A673 (cell line): ENCODE data around the gene GK2. TPM values are rescaled to one million over a fixed set of nuclear protein-coding genes. Genes with fewer than 3 reads are reported as not detected.
A peak's percentile ranks its signal among the peaks of the same experiment; 100 is the strongest.

Experiments used
- BruUV-seq: library from RNA; stranded (reverse); fragments of 400-500 nt; replicated peaks from 2 replicates; lab custom pipeline; 2021; lab: Mats Ljungman, UMichigan
- CTCF ChIA-PET: fragments of 300-600 bp; sonication (Branson Sonifier 250); formaldehyde crosslinking; loops from one replicate; lab custom pipeline; 2022; ENCODE audit warnings: antibody characterized with exemption; lab: Charles Lee
- POLR2A ChIA-PET: fragments of 300-600 bp; sonication (Branson Sonifier 250); formaldehyde crosslinking; loops from one replicate; lab custom pipeline; 2022; ENCODE audit warnings: antibody characterized with exemption; ENCODE audit not compliant: low non-redundant PET; lab: Charles Lee
- DNase-seq: peaks from one replicate; pipeline ENCODE4 v3.0.0-alpha.2; 2015; ENCODE audit warnings: low spot score
- H3K27ac ChIP-seq: fragments of 200-600 bp; sonication (generic); 2 replicates; pipeline ENCODE4 v1.5.1; 2016; ENCODE audit warnings: mixed run types, low read depth, mild to moderate bottlenecking, mixed read lengths, antibody characterized with exemption, low read length; ENCODE audit not compliant: poor library complexity, severe bottlenecking
- H3K27me3 ChIP-seq: fragments of 200-600 bp; sonication (generic); replicated peaks from 2 replicates; pipeline ENCODE4 v1.6.1; 2017; ENCODE audit warnings: mixed run types, low read depth, mild to moderate bottlenecking, mixed read lengths, antibody characterized with exemption, low read length; ENCODE audit not compliant: insufficient read depth, poor library complexity
- H3K36me3 ChIP-seq: fragments of 200-600 bp; sonication (generic); 2 replicates; pipeline ENCODE4 v1.6.1; 2016; ENCODE audit warnings: mixed run types, mild to moderate bottlenecking, mixed read lengths, antibody characterized with exemption, low read length; ENCODE audit not compliant: insufficient read depth, poor library complexity, severe bottlenecking
- H3K4me1 ChIP-seq: fragments of 200-600 bp; sonication (generic); 2 replicates; pipeline ENCODE4 v1.6.1; 2017; ENCODE audit warnings: mixed run types, mild to moderate bottlenecking, mixed read lengths, antibody characterized with exemption, low read length; ENCODE audit not compliant: insufficient read depth, poor library complexity, severe bottlenecking
- H3K4me3 ChIP-seq: fragments of 200-600 bp; sonication (generic); 2 replicates; pipeline ENCODE4 v1.5.1; 2016; ENCODE audit warnings: low read depth, mixed run types, mild to moderate bottlenecking, mixed read lengths, low read length; ENCODE audit not compliant: poor library complexity, severe bottlenecking
- H3K9me3 ChIP-seq: fragments of 200-600 bp; sonication (generic); 2 replicates; pipeline ENCODE4 v1.6.1; 2016; ENCODE audit warnings: mixed run types, low read depth, mild to moderate bottlenecking, mixed read lengths, antibody characterized with exemption, low read length; ENCODE audit not compliant: poor library complexity, severe bottlenecking
- EZH2 ChIP-seq: fragments of 200-600 bp; sonication (generic); IDR thresholded peaks from 2 replicates; pipeline ENCODE4 v1.6.1; 2017; ENCODE audit warnings: borderline replicate concordance, low read depth, mild to moderate bottlenecking, mixed read lengths, antibody characterized with exemption, low read length; ENCODE audit not compliant: poor library complexity, severe bottlenecking
- intact Hi-C: fragments of 100-400 bp; cut with micrococcal nuclease; formaldehyde crosslinking; loops from one replicate; pipeline ENCODE4 v1.10.0; 2022; ENCODE audit not compliant: unreplicated experiment
- total RNA-seq: library from RNA; stranded (reverse); gene quantifications from 2 replicates; pipeline ENCODE4 v1.2.3, GENCODE V29; 2021
- TF ChIP-seq, protein P1 (sequence below): fragments of 300-800, 200-600 bp; sonication (generic); conservative IDR thresholded peaks from 2 replicates; pipeline ENCODE4 v1.5.1; 2017; ENCODE audit warnings: low read depth, mild to moderate bottlenecking, antibody characterized with exemption, low read length, moderate library complexity, mixed read lengths

The GK2 gene
- total RNA-seq, 1 experiment from 2014 or later = not detected

DNA sequence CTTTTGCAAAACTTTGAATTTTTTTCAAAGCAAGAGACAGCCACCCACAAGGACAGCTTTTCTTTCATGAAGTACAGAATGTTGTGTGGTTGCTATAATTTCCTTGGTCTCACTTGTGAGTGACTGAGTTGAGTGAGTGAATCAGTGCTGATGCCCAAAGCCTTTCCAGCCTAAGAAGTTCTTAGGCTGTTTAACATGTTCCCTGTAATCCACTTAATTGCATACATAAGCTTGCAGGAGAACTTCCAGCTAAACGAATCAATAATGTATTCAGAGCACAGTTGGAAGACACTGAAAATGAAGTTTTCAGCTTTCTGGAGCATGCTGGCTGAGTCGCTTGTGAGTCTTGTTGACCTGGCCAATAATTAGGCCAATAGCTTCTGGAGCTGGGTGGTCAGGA is 42.0 kb upstream of the GK2 start:
- intact Hi-C loops = no loop called here
- POLR2A ChIA-PET = no interaction called here
- no peaks in the 10 kb centered on the region for H3K27me3 ChIP-seq
- no peaks in the 10 kb centered on the region for H3K9me3 ChIP-seq
- BruUV-seq = no TSS peak
- CTCF ChIA-PET = no interaction called here
- H3K4me3 ChIP-seq = no peak overlapping the region
- no peaks in the 10 kb centered on the region for H3K4me1 ChIP-seq
- H3K27ac ChIP-seq = no peak overlapping the region
- TF ChIP-seq EZH2 = no peak
- TF ChIP-seq, protein P1, sequence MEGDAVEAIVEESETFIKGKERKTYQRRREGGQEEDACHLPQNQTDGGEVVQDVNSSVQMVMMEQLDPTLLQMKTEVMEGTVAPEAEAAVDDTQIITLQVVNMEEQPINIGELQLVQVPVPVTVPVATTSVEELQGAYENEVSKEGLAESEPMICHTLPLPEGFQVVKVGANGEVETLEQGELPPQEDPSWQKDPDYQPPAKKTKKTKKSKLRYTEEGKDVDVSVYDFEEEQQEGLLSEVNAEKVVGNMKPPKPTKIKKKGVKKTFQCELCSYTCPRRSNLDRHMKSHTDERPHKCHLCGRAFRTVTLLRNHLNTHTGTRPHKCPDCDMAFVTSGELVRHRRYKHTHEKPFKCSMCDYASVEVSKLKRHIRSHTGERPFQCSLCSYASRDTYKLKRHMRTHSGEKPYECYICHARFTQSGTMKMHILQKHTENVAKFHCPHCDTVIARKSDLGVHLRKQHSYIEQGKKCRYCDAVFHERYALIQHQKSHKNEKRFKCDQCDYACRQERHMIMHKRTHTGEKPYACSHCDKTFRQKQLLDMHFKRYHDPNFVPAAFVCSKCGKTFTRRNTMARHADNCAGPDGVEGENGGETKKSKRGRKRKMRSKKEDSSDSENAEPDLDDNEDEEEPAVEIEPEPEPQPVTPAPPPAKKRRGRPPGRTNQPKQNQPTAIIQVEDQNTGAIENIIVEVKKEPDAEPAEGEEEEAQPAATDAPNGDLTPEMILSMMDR = no peak
- no peak for DNase-seq
- no peaks in the 10 kb centered on the region for H3K36me3 ChIP-seq

DNA sequence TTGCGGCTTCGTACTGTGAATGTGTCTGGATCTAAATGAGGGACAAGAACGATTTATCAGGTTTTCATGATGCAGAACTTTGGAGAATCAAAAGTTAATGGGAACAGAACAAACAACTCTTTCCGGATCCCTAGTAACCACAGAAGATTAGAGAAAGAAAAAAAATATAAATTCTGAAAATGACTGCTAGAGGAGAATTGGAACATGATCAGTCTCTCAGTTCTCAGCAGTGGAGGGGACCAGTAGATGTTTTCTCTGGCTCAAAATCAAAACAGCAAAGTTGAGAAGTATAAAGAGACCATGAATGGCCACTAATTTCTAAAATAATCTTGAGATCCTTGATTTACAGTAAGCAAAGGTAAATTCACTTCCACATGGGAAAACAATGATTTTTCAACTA is 38.1 kb upstream of the GK2 start:
- CTCF ChIA-PET = no interaction called here
- DNase-seq = no peak
- Histone ChIP-seq H3K4me1 (no peaks in the 10 kb centered on the region), H3K36me3 (no peaks in the 10 kb centered on the region), H3K27ac (no peak overlapping the region), H3K9me3 (no peaks in the 10 kb centered on the region), H3K27me3 (no peaks in the 10 kb centered on the region), H3K4me3 (no peak overlapping the region)
- intact Hi-C loops = no loop called here
- no TSS peak for BruUV-seq
- TF ChIP-seq, protein P1 = no peak
- TF ChIP-seq EZH2 = no peak
- POLR2A ChIA-PET = no interaction called here

DNA sequence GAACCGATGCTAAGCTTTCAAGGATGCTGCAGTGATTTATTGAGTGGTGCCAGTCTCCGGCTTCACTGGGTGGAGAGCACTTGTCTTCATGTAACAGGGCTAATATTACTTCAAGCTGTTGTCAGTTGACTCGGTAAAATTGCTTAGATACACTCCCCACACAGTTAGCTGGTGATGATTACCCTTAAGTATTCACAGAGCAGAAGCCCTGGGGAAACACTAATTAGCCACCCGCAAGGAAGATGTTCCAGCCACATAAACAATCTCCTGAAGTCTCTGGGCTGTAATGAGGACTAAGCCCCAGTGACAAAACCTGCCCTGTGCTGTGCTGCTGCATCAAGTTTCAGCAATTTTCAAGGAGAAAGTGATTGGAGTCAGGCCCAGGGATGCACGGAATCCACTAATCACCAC is 37.3 kb upstream of the GK2 start:
- Histone ChIP-seq H3K9me3 (no peaks in the 10 kb centered on the region), H3K4me1 (no peaks in the 10 kb centered on the region), H3K27me3 (no peaks in the 10 kb centered on the region), H3K27ac (no peak overlapping the region), H3K4me3 (no peak overlapping the region), H3K36me3 (no peaks in the 10 kb centered on the region)
- peak; percentile 50 for DNase-seq
- no peak for TF ChIP-seq EZH2
- TF ChIP-seq, protein P1 = no peak
- ChIA-PET POLR2A (no interaction called here), CTCF (interaction anchor here (0.5 kb wide), 1 partner anchor 201 kb away, joined by 3 read pairs; no protein-coding TSS in a partner anchor)
- BruUV-seq = no TSS peak
- intact Hi-C loops = no loop called here
